HG02981 (cell line): ENCODE data around the gene GSG1L.
"Not testable (repeated sequence)": the region's sequence is repeated elsewhere in the genome, so short reads cannot be mapped to it uniquely, and the experiment has no call there.

ENCODE experiments used
- ATAC-seq: cut with Tn5 transposase; IDR thresholded peaks from one replicate; pipeline ENCODE4 v1.9.1; 2021; ENCODE audit warnings: mild to moderate bottlenecking, moderate library complexity; ENCODE audit not compliant: unreplicated experiment

Gene GSG1L

DNA sequence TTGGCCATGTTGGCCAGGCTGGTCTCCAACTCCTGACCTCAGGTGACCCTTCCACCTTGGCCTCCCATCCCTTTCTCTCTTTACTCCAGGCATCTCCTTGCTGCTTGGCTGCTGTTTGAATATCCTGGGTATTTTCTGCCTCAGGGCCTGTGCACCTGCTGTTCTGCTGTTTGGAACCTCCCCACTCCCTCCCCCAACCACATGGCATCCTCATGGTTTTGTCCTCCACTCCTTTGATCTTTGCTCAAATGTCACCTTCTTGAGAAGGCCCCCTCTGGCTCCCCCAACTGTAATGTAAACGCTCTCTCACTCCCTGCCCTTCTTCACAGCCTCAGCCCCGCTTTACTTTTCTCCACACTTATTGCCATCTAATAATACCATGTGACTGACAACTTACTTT lies 152.0 kb downstream of the GSG1L start:
- no peak for ATAC-seq

DNA sequence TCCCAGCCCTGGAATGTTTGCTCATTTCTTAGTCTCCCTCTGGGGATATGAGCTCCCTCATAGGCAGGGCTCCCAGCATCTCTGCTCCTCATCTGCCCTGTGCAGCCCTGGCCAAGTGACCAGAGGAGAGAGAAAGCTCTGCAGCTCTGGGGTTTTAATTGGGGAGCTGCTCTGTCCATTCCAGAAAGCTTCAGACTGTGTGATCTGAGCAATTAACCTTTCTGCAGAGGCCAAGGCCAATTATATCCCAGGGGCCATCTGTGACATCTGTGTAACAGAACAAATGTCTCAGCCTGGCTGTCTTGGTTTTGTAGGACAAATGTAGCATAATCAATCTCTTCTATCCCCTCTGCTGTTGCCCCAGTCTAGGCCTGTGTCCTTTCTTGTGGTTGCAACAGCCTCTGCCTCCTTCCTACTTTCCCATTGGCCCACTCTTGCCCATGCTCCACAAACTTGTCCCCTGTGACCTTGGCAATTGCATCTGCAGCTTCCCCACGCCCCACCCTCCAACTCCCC lies 156.0 kb downstream of the GSG1L start:
- ATAC-seq: no peak

- no peak for ATAC-seq
Measured at GRCh38 chr16:27906883-27907282, 156.6 kb downstream of the GSG1L start.

GRCh38 chr16:27903046-27903655 lies 160.4 kb downstream of the GSG1L start:
- ATAC-seq: no peak

GRCh38 chr16:27902551-27902950 lies 161.0 kb downstream of the GSG1L start:
- no peak for ATAC-seq

DNA sequence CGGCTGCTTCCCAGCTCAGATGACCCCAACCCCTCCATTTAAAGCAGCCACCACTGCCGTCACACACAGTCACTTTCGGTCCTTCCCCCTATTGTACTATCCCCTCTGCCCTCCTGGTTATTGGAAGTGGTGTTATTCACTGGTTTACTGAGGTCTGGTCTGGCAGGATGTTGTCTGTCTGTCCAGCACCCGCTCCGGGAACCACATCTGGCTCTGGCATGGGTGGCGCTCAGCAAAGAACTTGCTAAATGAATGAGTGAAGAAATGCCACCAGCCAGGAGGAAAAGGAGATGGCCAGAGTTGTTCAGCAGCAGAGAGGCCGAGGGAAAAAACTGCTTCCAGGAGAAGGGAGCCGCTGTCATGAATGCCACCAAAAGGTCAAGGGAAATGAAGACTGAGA lies 161.6 kb downstream of the GSG1L start:
- ATAC-seq: no peak

- no peak for ATAC-seq
Measured at GRCh38 chr16:27899736-27900135, 163.8 kb downstream of the GSG1L start.

DNA sequence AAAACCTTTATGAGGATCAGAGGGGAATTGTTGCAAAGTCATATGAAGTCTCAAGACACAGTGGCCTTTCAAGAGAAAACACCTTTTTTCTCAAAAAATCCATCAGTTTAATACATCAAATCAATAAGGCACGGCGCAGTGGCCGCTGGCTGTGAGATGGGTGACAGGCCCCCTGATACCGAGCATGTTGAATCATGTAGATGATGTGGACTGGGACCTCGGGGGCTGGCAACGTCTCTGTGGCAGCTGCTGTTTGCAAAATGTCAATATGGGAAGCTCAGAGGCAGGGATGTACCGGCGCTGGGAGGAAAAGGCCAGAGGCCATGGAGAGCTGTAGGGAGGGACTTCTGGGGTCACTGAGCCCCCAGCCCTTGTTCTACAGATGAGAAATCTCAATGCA lies 169.1 kb downstream of the GSG1L start:
- no peak for ATAC-seq

DNA sequence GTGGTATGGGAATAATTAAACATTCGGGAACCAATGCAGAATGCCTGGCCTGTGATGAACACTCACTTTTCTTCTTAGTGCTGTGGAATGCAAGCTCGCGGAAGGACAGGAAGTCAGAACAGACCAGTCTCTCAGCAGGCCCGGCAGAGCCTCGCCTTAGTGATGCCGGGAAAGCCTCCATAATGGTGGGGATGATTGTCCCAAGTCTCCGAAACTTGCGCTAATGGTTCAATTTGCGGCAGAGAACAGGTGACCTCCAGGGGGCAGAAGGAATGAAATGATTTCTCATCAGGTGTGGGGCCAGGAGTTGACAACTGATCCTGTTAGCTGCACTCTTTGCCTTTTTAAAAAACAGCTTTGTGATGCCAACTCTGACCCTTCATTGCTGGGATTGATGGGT lies 170.6 kb downstream of the GSG1L start:
- no peak for ATAC-seq

GRCh38 chr16:27890866-27891265 lies 172.6 kb downstream of the GSG1L start:
- ATAC-seq: no peak

- no peak for ATAC-seq
Measured at GRCh38 chr16:27890006-27890405, 173.5 kb downstream of the GSG1L start.

- no peak for ATAC-seq
Measured at GRCh38 chr16:27883576-27883975, 179.9 kb downstream of the GSG1L start.

DNA sequence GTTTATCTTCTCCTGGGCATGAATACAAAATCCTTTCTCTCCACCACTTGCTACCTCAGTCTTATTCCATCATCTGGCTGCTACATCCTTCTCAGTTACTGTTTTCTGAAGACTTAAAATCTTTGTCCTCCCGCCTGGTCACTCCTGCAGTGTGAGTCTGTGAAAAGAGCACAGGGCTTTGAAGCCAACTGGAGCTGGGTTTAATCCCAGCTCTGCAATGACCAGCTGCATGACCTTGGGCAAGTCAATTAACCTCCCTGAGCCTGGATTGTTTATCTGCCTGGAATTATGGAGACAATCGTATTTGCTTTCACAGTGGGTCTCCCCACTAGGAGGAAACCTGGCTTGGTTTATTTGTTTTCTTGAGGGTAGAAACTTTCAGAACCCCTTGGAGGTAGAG lies 183.2 kb downstream of the GSG1L start:
- no peak for ATAC-seq

DNA sequence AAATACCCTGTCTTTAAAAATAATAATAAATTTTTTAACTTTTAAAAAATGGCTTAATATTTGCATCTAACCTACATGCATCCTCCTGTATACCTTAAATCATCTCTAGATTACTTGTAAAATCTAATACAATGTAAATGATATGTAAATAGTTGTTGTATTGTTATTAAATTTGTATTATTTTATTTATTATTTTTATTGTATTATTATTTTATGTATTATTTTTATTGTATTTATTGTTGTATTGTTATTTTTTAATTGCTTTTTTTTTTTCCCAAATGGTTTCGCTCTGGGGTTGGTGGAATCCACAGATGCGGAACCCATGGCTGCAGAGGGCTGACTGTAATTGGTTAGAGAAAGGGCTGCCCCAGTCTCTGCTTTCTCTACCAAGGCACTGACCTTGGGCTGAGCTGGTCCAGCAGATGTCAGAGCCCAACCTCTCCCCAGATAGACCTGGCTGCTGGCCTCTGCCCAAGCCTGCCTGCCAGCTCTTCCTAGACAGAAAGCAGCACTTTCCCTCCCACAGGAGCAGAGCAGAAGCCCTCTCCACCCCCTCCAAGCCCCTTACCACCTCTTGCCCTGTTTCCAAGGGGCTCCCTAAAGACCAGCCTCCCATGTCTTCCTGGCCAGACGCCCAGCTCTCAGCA lies 183.8 kb downstream of the GSG1L start:
- ATAC-seq: no peak

DNA sequence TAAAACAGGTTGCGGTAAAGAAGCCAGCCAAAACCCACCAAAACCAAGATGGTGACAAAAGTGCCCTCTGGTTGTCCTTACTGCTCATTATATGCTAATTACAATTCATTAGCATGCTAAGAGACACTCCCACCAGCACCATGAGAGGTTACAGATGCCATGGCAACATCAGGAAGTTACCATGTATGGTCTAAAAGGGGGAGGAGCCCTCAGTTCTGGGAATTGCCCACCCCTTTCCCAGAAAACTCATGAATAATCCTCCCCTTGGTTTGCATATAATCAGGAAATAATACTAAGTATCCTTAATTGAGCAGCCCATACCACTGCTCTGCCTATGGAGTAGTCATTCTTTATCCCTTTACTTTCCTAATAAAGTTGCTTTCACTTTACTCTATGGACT lies 190.9 kb downstream of the GSG1L start:
- ATAC-seq: not testable (repeated sequence)

DNA sequence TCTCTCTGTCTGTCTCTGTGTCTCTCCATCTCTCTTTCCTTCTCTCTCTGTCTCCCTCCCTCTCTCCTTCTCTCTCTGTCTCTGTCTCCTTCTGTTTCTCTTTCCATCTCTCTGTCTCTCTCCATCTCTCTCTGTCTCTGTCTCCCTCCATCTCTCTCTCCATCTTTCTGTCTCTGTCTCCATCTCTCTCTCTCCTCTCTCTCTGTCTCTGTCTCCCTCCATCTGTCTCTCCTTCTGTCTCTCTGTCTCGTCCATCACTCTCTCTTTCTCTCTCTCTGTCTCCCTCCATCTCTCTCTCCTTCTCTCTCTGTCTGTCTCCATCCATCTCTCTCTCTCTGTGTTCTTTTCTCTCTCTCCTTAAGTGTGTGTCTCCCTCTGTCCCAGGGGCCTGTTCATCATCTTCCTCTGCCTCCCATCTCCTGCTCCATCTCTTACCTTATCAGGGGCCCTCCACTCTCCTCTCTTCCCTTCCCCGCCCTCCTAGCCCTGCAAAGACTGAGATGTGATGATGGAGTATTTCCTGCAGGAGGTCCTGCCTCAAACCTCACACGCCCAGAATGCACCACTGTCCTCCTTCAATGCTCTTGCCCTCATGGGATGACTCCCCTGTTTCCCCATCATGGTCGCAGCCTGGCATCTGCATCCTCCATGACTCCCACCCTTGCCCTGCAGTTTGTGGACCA lies 193.3 kb downstream of the GSG1L start:
- ATAC-seq: no peak

GRCh38 chr16:27869411-27869810 lies 194.1 kb downstream of the GSG1L start:
- no peak for ATAC-seq

DNA sequence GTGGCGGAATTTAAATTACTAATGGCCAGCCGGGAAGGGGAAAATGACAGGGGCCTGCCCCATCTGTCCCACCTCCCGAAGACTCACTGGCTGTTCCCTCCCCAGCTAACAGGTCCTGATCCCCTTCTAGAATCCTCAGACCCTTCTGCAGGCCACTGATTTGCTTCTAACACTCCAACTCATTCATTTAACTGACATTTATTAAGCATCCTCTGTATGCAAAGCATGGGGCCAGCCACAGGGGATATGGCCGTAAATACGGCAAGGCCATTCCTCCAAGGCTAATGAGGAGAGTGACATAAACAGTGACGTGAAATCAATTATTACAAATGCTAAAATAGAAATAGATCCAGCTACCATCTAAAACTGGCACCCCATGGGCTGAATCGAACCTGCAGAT lies 195.3 kb downstream of the GSG1L start:
- no peak for ATAC-seq

GRCh38 chr16:27867122-27868110 lies 196.1 kb downstream of the GSG1L start:
- ATAC-seq: no peak

DNA sequence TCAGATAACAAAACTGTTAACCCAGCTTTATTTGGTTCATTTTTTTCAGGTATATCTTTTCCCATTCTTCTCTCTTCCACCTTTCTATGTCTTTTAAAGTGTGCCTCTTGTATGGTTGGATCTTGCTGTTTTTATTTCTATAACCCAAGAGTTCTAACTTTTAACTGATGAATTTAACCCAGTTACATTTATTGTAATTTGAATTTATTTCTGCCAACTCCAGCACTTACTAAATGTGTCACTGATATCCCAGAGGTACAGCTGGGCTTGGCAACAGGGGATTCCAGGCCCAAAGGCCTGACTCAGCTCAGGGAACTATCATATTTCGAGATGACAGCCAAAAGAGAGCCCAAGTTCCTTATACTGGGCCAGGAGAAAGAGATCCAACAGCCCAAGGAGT lies 200.1 kb downstream of the GSG1L start:
- no peak for ATAC-seq

- ATAC-seq: no peak
Measured at GRCh38 chr16:27862953-27863352, 200.6 kb downstream of the GSG1L start.
